BE2C (cell line): Measurements from ENCODE around the gene AGFG1.

Source experiments
- DNase-seq: peaks from one replicate; pipeline ENCODE4 v3.0.0-alpha.2; 2020
- H3K27me3 ChIP-seq: fragments of 250-450 bp; sonication (Bioruptor Pico); 2 replicates; pipeline ENCODE4 v1.5.1; 2020; ENCODE audit warnings: mild to moderate bottlenecking
- H3K36me3 ChIP-seq: fragments of 250-450 bp; sonication (Bioruptor Pico); 2 replicates; pipeline ENCODE4 v1.5.1; 2020; ENCODE audit warnings: mild to moderate bottlenecking
- H3K4me1 ChIP-seq: fragments of 250-450 bp; sonication (Bioruptor Pico); 2 replicates; pipeline ENCODE4 v1.5.1; 2020
- H3K4me3 ChIP-seq: 2 replicates; pipeline ENCODE4 v1.5.1; 2011; ENCODE audit warnings: low read depth, low read length
- H3K9me3 ChIP-seq: fragments of 250-450 bp; sonication (Bioruptor Pico); 2 replicates; pipeline ENCODE4 v1.5.1; 2020
- CTCF ChIP-seq: IDR thresholded peaks from 2 replicates; pipeline ENCODE4 v1.5.1; 2012; ENCODE audit warnings: mild to moderate bottlenecking, low read depth, low read length

The AGFG1 gene

DNA sequence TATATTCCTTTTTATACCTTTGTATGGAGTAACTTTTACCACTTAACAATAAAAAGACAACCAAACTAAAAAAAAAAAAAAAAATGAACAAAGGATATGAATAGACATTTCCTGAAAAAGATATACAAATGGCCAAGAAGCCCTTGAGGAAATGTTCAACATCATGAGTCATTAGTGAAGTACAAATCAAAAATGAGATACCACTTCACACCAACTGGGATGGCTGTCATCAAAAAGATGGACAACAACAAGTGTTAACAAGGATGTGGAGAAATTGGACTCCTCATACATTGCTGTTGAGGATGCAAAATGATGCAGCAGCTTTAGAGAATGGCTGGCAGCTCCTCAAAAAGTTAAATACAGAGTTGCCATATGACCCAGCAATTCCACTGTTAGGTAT lies 104.2 kb downstream of the AGFG1 start:
- no peak overlapping the region for H3K4me3 ChIP-seq
- H3K9me3 ChIP-seq = no peaks in the 10 kb centered on the region
- TF ChIP-seq CTCF = no peak
- DNase-seq = no peak
- H3K36me3 ChIP-seq = no peaks in the 10 kb centered on the region
- 0 out of 2 replicates have a peak, but pooled peaks cover 3% of the 10 kb centered on the region for H3K27me3 ChIP-seq
- H3K4me1 ChIP-seq = no peaks in the 10 kb centered on the region

DNA sequence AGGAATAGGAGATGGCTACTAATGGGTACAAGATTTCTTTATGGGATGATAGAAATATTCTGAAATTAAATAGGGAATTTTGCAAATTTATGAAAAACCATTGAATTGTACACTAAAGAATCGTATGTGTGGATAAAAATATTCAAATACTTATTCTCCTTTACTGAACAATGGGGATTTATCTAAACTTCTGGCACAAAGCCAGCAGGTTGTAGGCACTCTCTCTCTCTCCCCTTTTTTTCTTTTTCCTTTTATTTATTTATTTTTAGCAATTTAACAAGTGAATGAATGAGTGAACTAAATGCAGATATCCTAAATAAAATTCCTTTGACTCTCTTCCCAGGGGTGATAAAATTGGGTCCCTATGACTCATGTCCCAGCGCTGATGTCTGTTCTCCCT lies 104.9 kb downstream of the AGFG1 start:
- no peaks in the 10 kb centered on the region for H3K9me3 ChIP-seq
- no peak overlapping the region for H3K4me3 ChIP-seq
- no peaks in the 10 kb centered on the region for H3K36me3 ChIP-seq
- DNase-seq = no peak
- TF ChIP-seq CTCF = no peak
- no peaks in the 10 kb centered on the region for H3K4me1 ChIP-seq
- no peaks in the 10 kb centered on the region for H3K27me3 ChIP-seq

- Histone ChIP-seq H3K27me3 (no peaks in the 10 kb centered on the region), H3K9me3 (no peaks in the 10 kb centered on the region; the same call in 1 of the 2 replicates), H3K4me3 (no peak overlapping the region), H3K4me1 (no peaks in the 10 kb centered on the region), H3K36me3 (no peaks in the 10 kb centered on the region)
- DNase-seq = no peak
- no peak for TF ChIP-seq CTCF
These were observed 105.6 kb downstream of the AGFG1 start for GRCh38 chr2:227577555-227577954.

DNA sequence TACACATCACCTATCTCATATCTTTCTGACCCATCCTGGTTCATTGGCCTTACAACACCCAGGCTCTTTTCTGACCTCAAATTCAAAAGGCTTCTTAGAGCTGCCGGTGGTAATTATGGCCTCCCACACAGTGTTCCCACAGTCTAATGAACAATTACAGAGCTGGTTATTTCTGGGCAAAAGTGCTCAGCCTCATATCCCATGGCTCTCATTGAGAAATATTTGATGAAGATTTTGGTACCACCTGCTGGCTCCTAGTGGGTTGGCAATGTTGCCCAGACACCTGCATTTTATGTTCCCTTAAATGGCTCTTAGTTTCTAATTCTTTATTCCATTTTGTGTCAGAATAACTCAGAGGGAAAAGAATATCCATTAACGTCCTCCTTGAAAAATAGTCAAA lies 106.7 kb downstream of the AGFG1 start:
- Histone ChIP-seq H3K9me3 (no peaks in the 10 kb centered on the region; the same call in 1 of the 2 replicates), H3K36me3 (no peaks in the 10 kb centered on the region), H3K4me3 (no peak overlapping the region), H3K4me1 (no peaks in the 10 kb centered on the region), H3K27me3 (no peaks in the 10 kb centered on the region)
- DNase-seq = no peak
- no peak; the same call in 1 of the 2 replicates for TF ChIP-seq CTCF

GRCh38 chr2:227579791-227580190 lies 107.8 kb downstream of the AGFG1 start:
- no peak for DNase-seq
- no peaks in the 10 kb centered on the region; the same call in 1 of the 2 replicates for H3K9me3 ChIP-seq
- H3K27me3 ChIP-seq = no peaks in the 10 kb centered on the region
- no peaks in the 10 kb centered on the region for H3K36me3 ChIP-seq
- H3K4me3 ChIP-seq = no peak overlapping the region
- no peaks in the 10 kb centered on the region for H3K4me1 ChIP-seq
- no peak for TF ChIP-seq CTCF

DNA sequence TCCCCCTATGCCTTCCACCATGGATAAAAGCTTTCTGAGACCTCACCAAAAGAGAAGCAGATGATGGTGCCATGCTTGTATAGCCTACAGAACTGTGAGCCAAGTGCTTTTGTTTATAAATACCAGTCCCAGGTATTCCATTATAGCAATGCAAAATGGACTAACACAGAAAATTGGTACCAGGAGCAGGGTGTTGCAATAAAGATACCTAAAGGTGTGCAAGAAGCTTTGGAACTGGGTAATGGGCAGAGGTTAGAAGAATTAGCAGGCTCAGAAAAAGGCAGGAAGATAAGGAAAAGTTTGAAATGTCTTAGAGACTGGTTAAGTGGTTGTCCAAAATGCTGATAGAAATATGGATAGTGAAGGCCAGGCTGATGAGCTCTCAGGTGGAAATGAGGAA lies 110.4 kb downstream of the AGFG1 start:
- H3K27me3 ChIP-seq = no peaks in the 10 kb centered on the region; the same call in 1 of the 2 replicates
- no peaks in the 10 kb centered on the region for H3K36me3 ChIP-seq
- no peak for DNase-seq
- H3K4me3 ChIP-seq = no peak overlapping the region
- H3K9me3 ChIP-seq = no peaks in the 10 kb centered on the region; the same call in 1 of the 2 replicates
- no peak for TF ChIP-seq CTCF
- no peaks in the 10 kb centered on the region for H3K4me1 ChIP-seq
